Lung (tissue), 12 donors: ENCODE data around the gene EML2. TPM values are rescaled to one million over a fixed set of nuclear protein-coding genes. Genes with fewer than 3 reads are reported as not detected.

Experiments used
- ATAC-seq: fragments of 200-7000 bp; cut with Tn5 transposase; one replicate; pipeline ENCODE4 v1.9.1; 2020; ENCODE audit warnings: moderate number of reproducible peaks; ENCODE audit not compliant: insufficient read depth, low FRiP score
- DNase-seq, 3 donors: peaks; one replicate each; pipeline ENCODE4 v3.0.0-alpha.2; 2013 to 2017
- H3K27ac ChIP-seq, 2 donors: one replicate each; pipeline ENCODE4 v1.5.1; 2013; ENCODE audit warnings: mild to moderate bottlenecking in 2 of 2, moderate library complexity in 2 of 2, control low read depth in 1 of 2, inconsistent platforms in 1 of 2, low read depth in 1 of 2, low read length in 1 of 2
- H3K27me3 ChIP-seq, 3 donors: one replicate each; pipeline ENCODE4 v1.5.1; 2013; ENCODE audit warnings: low read length in 2 of 3; ENCODE audit not compliant: control insufficient read depth in 3 of 3, insufficient read depth in 3 of 3
- H3K36me3 ChIP-seq, 4 donors: one replicate each; pipeline ENCODE4 v1.5.1; 2013; ENCODE audit warnings: low read length in 4 of 4, mild to moderate bottlenecking in 1 of 4, moderate library complexity in 1 of 4; ENCODE audit not compliant: control insufficient read depth in 4 of 4, insufficient read depth in 4 of 4
- H3K4me1 ChIP-seq, 5 donors: one replicate each; pipeline ENCODE4 v1.5.1; 2013; ENCODE audit warnings: low read length in 5 of 5, mild to moderate bottlenecking in 2 of 5, moderate library complexity in 1 of 5; ENCODE audit not compliant: control insufficient read depth in 5 of 5, insufficient read depth in 5 of 5
- H3K4me3 ChIP-seq: one replicate; pipeline ENCODE4 v1.5.1; 2013; ENCODE audit warnings: mild to moderate bottlenecking, control low read depth, moderate library complexity
- H3K9ac ChIP-seq, 2 donors: one replicate each; pipeline ENCODE4 v1.5.1; 2013; ENCODE audit warnings: low read length in 2 of 2, control low read depth in 1 of 2; ENCODE audit not compliant: insufficient read depth in 1 of 2
- H3K9me3 ChIP-seq, 4 donors: one replicate each; pipeline ENCODE4 v1.5.1; 2013; ENCODE audit warnings: low read length in 3 of 4, mild to moderate bottlenecking in 1 of 4, moderate library complexity in 1 of 4; ENCODE audit not compliant: control insufficient read depth in 4 of 4, insufficient read depth in 3 of 4
- WGBS, 2 donors: extraction: QIAGEN DNeasy Blood & Tissue Kit; methylation state at CpG; one replicate each; pipeline ENCODE4 v1.1.7; 2013; 5-methylcytosine and 5-hydroxymethylcytosine counted together
- polyA plus RNA-seq, 2 donors: library from polyadenylated mRNA; stranded (reverse); fragments of 200-250 nt; gene quantifications; one replicate each; pipeline ENCODE4 v1.2.1, GENCODE V29; 2013
- total RNA-seq, 2 donors: library from RNA; depleted of rRNA in 1 of 2; stranded (reverse); fragments of >200 nt in 1 of 2; gene quantifications; one replicate each; pipeline ENCODE4 v1.2.1, GENCODE V29; 2014 to 2021
- TF ChIP-seq, protein P1 (sequence below): IDR thresholded peaks from 2 replicates; pipeline ENCODE4 v1.5.1; 2012; ENCODE audit warnings: mild to moderate bottlenecking; ENCODE audit errors: control extremely low read depth, extremely low read depth
- donor health status: control.
- donor health status: control.
- donor health status: Bipolar disorder and iron deficiency.
- donor health status: healthy.
- donor health status: DM: yes; HTN: yes; CAD: no.

EML2 gene
- total and polyA plus RNA-seq, 4 donors = 31.9 to 74.5 (median 40.1) TPM

DNA sequence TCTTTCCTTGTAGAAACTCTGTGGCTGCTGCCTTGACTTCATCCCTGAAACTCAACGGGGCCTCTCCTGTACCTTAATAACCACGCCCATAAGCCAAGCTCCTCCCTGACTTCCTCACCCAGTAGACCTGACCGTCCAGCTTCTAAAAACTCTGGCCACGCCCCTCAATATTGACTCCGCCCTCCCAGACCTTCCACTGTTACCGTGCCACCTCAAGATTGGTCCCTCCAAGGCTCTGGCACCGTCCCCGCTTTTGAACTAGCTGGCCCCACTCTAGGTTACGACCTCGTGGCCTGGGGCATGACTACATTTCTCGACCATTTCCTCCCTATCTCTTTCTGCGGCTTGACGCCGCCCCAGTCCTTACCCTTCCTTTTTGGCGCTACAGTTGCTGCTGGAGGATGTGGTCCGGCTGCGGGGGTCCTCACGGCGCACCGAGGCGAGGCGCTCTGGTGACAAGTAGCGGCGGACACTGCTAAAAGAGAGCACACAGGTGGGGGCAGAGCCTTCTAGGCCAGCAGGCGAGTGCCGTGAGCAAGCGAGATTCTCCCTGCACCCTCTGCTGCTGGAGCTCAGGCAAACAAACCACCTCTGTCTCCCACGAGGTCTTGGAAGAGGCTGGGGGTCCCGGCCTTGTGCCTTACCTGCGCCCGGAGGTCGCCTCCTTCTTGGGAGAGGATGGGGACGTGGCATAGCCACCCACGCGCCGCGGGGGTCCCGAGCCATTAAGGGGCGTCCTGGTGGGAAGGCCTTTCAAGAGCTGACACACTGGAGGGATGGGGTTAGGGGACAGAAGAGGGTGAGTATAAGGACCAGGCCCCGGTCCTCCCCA lies 2.3 kb upstream of the EML2 start:
- Histone ChIP-seq H3K4me1 (peaks cover 0 to 26% (median 0%) of the 10 kb centered on the region in 5 donors), H3K27me3 (peaks cover 0 to 19% (median 16%) of the 10 kb centered on the region in 3 donors), H3K4me3 (no peak overlapping the region), H3K27ac (peak overlapping the region; percentile 17 to 92), H3K36me3 (no peaks in the 10 kb centered on the region), H3K9ac (no peak overlapping the region), H3K9me3 (no peaks in the 10 kb centered on the region)
- 1 to 2% methylated on average over 38 to 40 of the region's 40 CpGs for WGBS, 2 donors
- TF ChIP-seq, protein P1, sequence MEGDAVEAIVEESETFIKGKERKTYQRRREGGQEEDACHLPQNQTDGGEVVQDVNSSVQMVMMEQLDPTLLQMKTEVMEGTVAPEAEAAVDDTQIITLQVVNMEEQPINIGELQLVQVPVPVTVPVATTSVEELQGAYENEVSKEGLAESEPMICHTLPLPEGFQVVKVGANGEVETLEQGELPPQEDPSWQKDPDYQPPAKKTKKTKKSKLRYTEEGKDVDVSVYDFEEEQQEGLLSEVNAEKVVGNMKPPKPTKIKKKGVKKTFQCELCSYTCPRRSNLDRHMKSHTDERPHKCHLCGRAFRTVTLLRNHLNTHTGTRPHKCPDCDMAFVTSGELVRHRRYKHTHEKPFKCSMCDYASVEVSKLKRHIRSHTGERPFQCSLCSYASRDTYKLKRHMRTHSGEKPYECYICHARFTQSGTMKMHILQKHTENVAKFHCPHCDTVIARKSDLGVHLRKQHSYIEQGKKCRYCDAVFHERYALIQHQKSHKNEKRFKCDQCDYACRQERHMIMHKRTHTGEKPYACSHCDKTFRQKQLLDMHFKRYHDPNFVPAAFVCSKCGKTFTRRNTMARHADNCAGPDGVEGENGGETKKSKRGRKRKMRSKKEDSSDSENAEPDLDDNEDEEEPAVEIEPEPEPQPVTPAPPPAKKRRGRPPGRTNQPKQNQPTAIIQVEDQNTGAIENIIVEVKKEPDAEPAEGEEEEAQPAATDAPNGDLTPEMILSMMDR = no peak
- peak; percentile 70 to 85 (median 70) for DNase-seq
- peak; percentile 70 for ATAC-seq

DNA sequence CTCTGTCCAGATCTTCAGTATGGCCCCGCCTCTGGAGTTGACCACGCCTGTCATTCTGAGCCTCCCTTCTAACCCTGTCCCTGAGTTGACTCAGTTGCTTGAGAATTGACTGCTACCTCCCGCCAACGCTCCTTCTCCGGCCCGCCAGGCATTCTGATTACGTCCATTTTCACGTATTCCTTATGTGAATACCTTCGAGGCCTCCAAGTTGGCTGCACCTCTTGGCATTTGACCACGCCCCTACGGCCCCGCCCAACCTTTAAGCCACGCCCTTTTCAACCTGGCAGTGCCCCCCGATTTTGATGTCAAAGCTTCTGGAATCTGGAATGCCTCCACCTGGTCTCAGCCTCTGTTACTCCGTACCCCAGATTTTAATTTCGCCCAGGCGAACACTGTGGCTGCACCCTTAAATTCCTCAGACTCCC lies 1.7 kb upstream of the EML2 start:
- Histone ChIP-seq H3K27ac (peak overlapping the region in 1 of 2 donors; percentile 92), H3K4me3 (no peak overlapping the region), H3K4me1 (peaks cover 0 to 21% (median 0%) of the 10 kb centered on the region in 5 donors), H3K27me3 (peaks cover 0 to 19% (median 10%) of the 10 kb centered on the region in 3 donors), H3K9me3 (no peaks in the 10 kb centered on the region), H3K9ac (no peak overlapping the region), H3K36me3 (no peaks in the 10 kb centered on the region)
- no peak for ATAC-seq
- TF ChIP-seq, protein P1 = no peak
- DNase-seq = no peak
- WGBS, 2 donors = 45 to 52% methylated on average over 17 of the region's 17 CpGs

DNA sequence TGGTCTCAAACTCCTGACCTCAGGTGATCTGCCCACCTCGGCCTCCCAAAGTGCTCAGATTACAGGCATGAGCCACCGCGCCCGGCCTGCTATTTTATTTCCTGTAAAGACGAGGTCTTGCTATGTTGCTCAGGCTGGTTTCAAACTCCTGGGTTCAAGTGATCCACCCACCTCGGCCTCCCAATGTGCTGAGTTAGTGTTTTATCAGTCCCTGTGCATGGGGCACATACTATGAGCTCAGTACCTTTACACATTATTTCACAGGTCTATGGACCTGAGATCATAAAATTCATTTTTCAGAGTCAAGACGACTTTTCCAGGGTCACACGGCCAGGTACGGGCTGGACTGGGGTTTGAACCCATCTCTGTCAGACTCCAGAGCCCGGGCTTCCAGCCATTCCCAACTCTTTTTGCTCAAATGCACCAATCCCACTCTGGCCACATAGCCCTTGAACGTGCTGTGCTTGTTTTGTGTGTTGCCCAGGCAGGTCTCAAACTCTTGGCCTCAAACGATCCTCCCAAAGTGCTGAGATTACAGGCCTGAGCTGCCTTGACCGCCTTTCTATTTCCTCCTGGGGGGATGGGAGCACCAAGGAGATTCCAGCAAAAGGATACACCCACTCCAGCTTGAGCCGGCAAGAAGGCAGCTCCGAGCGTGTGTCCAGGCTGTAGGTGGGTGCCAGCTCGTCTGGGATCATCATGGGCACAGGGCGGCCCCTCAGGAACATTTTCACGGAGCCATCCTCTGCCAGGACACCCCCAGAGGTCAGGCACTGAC lies 1.1 kb downstream of the EML2 start:
- Histone ChIP-seq H3K36me3 (no peaks in the 10 kb centered on the region), H3K9ac (no peak overlapping the region), H3K4me3 (no peak overlapping the region), H3K9me3 (no peaks in the 10 kb centered on the region), H3K4me1 (peaks cover 0 to 18% (median 0%) of the 10 kb centered on the region in 5 donors), H3K27me3 (no peaks in the 10 kb centered on the region), H3K27ac (no peak overlapping the region)
- DNase-seq = peak in 2 of 3 donors; percentile 34 to 56
- 76 to 88% methylated on average over 19 of the region's 19 CpGs for WGBS, 2 donors
- ATAC-seq = no peak
- TF ChIP-seq, protein P1 = no peak
